GM18867 (cell line): ENCODE measurements around the gene ECEL1.

Source experiments
- ATAC-seq: cut with Tn5 transposase; IDR thresholded peaks from one replicate; pipeline ENCODE4 v1.9.1; 2021; ENCODE audit warnings: mild to moderate bottlenecking, moderate library complexity; ENCODE audit not compliant: unreplicated experiment

The ECEL1 gene

GRCh38 chr2:232431705-232432590 is 55.7 kb downstream of the ECEL1 start:
- no peak for ATAC-seq
